Peyer's patch (tissue), 4 donors: Measurements from ENCODE around the gene ZBTB20. TPM values are rescaled to one million over a fixed set of nuclear protein-coding genes. Genes with fewer than 3 reads are reported as not detected.

ENCODE experiments used
- DNase-seq, 3 donors: peaks; one replicate each; pipeline ENCODE4 v3.0.0-alpha.2; 2017 to 2019
- H3K27ac ChIP-seq, 4 donors: fragments of 200-600 bp; sonication (generic); one replicate each; pipeline ENCODE4 v1.5.1; 2016 to 2019
- H3K27me3 ChIP-seq, 2 donors: fragments of 200-600 bp; sonication (generic); one replicate each; pipeline ENCODE4 v1.5.1; 2019
- H3K36me3 ChIP-seq, 3 donors: fragments of 200-600 bp; sonication (generic); one replicate each; pipeline ENCODE4 v1.5.1; 2016 to 2019
- H3K4me1 ChIP-seq, 4 donors: fragments of 200-600 bp; sonication (generic); one replicate each; pipeline ENCODE4 v1.5.1; 2016 to 2019
- H3K4me3 ChIP-seq, 4 donors: fragments of 200-600 bp; sonication (generic); 1 replicate in 3 of 4; 2 replicates in 1 of 4; pipeline ENCODE4 v1.5.1; 2016 to 2019; ENCODE audit warnings: mild to moderate bottlenecking in 1 of 4
- H3K9me3 ChIP-seq, 4 donors: fragments of 200-600 bp; sonication (generic); one replicate each; pipeline ENCODE4 v1.5.1; 2016 to 2019; ENCODE audit warnings: mild to moderate bottlenecking in 1 of 4
- CTCF ChIP-seq, 6 experiments: fragments of 450-650 bp in 4 of 6; fragments of 200-600 bp in 2 of 6; sonication (generic) in 1 of 6; IDR thresholded peaks; one replicate each; pipeline ENCODE4 v1.5.1; 2017 to 2019; ENCODE audit warnings: antibody characterized with exemption in 6 of 6, mild to moderate bottlenecking in 3 of 6, moderate library complexity in 1 of 6
- POLR2A ChIP-seq, 2 donors: fragments of 450-650 bp; IDR thresholded peaks; one replicate each; pipeline ENCODE4 v1.5.1; 2017; ENCODE audit warnings: antibody characterized with exemption in 2 of 2, mild to moderate bottlenecking in 2 of 2, moderate library complexity in 2 of 2
- total RNA-seq, 4 donors: library from RNA; depleted of rRNA; stranded (reverse); fragments of >200 nt; gene quantifications; one replicate each; pipeline ENCODE4 v1.1.0, GENCODE V29; 2016

The ZBTB20 gene
- total RNA-seq, 4 donors from 2014 or later, result 19.6 to 135 (median 57.2) TPM

DNA sequence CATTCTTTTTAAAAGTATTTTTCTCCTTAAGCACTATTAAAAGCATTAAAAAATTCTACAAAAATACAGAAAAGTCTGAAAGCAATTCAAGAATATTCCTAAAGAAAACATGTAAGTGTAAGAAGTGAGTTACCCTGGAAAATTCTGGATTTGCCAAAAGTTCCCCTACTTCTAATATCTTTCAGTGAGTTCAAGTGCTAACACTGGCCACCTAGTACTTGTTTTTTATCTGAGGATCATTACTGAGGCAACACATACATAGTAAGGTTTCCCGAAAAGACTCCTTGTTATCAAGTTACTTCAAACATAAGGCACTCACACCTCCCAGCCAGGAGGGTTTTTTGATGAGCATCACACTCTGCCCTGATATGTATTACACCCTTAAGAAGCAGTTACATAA lies 694.8 kb downstream of the ZBTB20 start:
- Histone ChIP-seq H3K27me3 (no peaks in the 10 kb centered on the region), H3K9me3 (no peaks in the 10 kb centered on the region), H3K4me3 (no peak overlapping the region), H3K36me3 (no peaks in the 10 kb centered on the region), H3K27ac (peak overlapping the region in 3 of 4 donors; percentile 38 to 71 (median 67)), H3K4me1 (peaks cover 0 to 19% (median 4%) of the 10 kb centered on the region in 4 donors)
- TF ChIP-seq POLR2A (IDR thresholded peaks at IDR 0.05), result no peak
- no peak for TF ChIP-seq CTCF (IDR thresholded peaks at IDR 0.05)
- DNase-seq, result no peak

DNA sequence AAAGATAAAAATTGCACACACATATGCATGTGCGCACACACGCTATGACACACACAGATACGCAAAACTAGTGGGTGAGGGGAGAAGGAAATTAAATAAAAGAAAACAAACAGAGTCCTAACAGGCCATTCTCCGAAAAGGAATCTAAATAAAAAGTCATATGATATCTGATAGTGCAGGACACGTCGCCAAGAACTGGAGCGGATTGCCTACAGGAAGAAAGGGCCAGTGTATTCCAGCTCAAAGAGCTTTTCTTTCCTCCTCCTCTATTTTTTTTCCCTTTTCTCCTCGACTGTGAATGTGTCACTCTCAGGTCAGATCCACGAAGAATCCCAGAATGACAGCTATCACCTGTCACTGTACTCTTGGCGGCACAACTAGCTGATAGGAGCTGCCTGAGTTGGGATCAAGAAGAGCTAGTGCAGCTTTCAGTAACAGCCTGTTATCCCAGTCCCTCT lies 695.5 kb downstream of the ZBTB20 start:
- Histone ChIP-seq H3K9me3 (no peaks in the 10 kb centered on the region), H3K4me3 (peak overlapping the region in 1 of 4 donors; percentile 12)
- TF ChIP-seq POLR2A (IDR thresholded peaks at IDR 0.05), result no peak
- TF ChIP-seq CTCF (IDR thresholded peaks at IDR 0.05), result no peak

GRCh38 chr3:114451051-114451451 lies 696.0 kb downstream of the ZBTB20 start:
- DNase-seq, result peak in 1 of 3 donors; percentile 30
- no peaks in the 10 kb centered on the region for H3K9me3 ChIP-seq
- H3K36me3 ChIP-seq, result no peaks in the 10 kb centered on the region
- TF ChIP-seq POLR2A (IDR thresholded peaks at IDR 0.05), result no peak
- no peak for TF ChIP-seq CTCF (IDR thresholded peaks at IDR 0.05)
- peak overlapping the region in 3 of 4 donors; percentile 38 to 71 (median 67) for H3K27ac ChIP-seq
- H3K4me1 ChIP-seq, result peaks cover 0 to 19% (median 4%) of the 10 kb centered on the region in 4 donors
- H3K4me3 ChIP-seq, result peak overlapping the region in 1 of 4 donors; percentile 12
- H3K27me3 ChIP-seq, result no peaks in the 10 kb centered on the region

More for the DNA sequence above, 695.5 kb downstream of the ZBTB20 start:
- no peaks in the 10 kb centered on the region for H3K27me3 ChIP-seq
- H3K36me3 ChIP-seq, result no peaks in the 10 kb centered on the region
- H3K4me1 ChIP-seq, result peaks cover 0 to 19% (median 4%) of the 10 kb centered on the region in 4 donors
- peak overlapping the region in 3 of 4 donors; percentile 38 to 71 (median 67) for H3K27ac ChIP-seq
- no peak for DNase-seq

- Histone ChIP-seq H3K27ac (peak overlapping the region in 2 of 4 donors; percentile 67 to 71), H3K9me3 (no peaks in the 10 kb centered on the region), H3K36me3 (no peaks in the 10 kb centered on the region), H3K27me3 (no peaks in the 10 kb centered on the region), H3K4me1 (peaks cover 0 to 16% (median 0%) of the 10 kb centered on the region in 4 donors), H3K4me3 (no peak overlapping the region)
- DNase-seq, result no peak
- TF ChIP-seq POLR2A (IDR thresholded peaks at IDR 0.05), result no peak
- peak in 1 of 6 experiments; percentile 46 for TF ChIP-seq CTCF (IDR thresholded peaks at IDR 0.05)
Observed at GRCh38 chr3:114450008-114450596, 697.0 kb downstream of the ZBTB20 start.

DNA sequence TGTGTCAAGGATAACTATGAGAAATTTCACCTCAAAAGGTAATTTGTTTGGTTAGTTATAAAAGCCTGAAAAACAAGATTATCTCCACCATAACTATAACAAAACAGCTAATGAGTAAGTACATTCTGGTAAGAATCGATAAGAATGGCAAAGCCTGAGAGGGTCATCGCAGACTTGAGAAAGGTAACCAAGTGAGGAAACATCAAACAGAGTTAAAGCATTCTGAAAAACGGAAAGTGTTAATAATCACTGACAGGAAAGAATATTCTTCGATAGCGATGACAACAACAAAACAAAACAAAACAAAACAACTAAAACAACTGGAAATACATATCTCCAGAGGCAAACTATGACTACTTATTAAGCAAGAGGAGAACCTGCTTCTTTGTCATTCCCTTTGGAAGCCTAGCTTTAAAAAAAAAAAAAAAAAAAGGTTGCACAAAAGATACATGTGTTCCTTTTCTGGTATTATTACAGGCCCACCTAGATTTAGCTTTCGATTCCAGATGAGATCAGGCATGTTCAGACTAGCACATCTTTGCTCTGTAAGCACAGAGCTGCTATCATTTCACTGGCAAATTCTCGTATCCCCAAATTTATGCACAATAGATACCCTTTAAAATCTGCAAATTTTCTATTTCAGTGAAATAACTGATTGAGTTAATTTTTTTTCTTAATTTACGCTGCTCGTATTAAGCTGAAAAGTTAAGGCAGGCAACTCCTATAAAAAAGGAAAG lies 697.6 kb downstream of the ZBTB20 start:
- Histone ChIP-seq H3K27ac (peak overlapping the region in 1 of 4 donors; percentile 71), H3K4me1 (peaks cover 0 to 13% (median 0%) of the 10 kb centered on the region in 4 donors)
- TF ChIP-seq CTCF (IDR thresholded peaks at IDR 0.05) (no peak), POLR2A (IDR thresholded peaks at IDR 0.05) (no peak)

More for the DNA sequence above, 697.6 kb downstream of the ZBTB20 start:
- H3K36me3 ChIP-seq, result no peaks in the 10 kb centered on the region
- no peak for DNase-seq
- no peaks in the 10 kb centered on the region for H3K27me3 ChIP-seq
- H3K9me3 ChIP-seq, result no peaks in the 10 kb centered on the region
- no peak overlapping the region for H3K4me3 ChIP-seq
